DMS53 (cell line): ENCODE results near the gene OLFM1.

Experiments
- DNase-seq: peaks from one replicate; lab custom pipeline; 2025; lab: John Stamatoyannopoulos, UW

OLFM1 gene

DNA sequence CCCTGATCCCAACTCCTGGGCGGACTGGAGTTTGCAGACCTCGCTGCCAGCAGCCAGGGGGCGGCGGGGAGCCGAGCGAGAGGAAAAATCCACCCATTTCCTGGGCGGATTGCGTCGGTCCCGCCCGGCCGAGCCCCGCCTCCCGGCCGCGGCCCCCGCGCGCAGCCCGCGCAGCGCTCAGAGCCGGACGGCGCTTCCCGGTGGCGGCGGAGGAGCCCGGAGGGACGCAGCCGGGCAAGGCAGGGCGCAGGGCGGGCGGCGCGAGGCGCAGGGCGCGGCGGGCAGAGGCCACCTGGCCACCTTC is at the start of gene OLFM1:
OLFM1 (plus strand) TSS at position 180 of the 304 bp plus-strand sequence. CDS start 322 bp downstream, outside the sequence.
- no peak for DNase-seq

DNA sequence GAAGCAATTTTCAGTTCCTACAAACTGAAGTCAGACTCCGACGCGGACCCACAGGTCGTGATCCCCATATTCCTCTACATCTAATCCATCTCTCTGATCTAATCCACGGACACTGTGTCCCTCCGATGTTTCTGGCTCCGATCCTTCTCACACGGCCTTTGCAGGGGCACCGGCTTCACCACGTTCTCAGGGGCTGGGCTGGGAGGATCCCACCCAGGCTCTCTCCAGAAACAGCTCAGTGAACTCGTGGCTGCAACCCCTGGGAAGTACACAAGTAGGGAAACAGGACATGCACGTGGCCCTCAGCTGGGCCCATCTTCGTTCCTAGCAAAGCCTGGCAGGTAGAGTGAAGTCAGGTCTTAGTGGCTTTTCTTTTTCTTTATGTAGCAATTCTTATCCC is 49.1 kb upstream of the OLFM1 start:
- DNase-seq: no peak

DNA sequence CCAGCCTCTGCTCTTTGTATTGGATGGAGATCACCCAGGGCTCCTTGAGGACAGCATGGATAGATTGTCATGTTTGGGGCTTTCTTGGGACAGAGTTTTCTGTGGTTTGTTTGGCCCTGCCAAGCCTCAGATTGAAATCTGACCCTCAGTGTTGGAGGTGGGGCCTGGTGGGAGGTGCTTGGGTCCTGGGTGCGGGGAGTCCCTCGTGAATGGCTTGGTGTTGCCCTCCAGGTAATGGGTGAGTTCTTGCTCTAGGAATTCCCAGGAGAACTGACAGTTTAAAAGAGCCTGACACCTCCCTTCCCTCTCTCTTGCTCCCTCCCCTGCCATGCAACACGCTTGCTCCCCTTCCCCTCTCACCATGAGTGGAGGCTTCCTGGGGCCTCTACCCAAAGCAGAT is 48.6 kb upstream of the OLFM1 start:
- no peak for DNase-seq

DNA sequence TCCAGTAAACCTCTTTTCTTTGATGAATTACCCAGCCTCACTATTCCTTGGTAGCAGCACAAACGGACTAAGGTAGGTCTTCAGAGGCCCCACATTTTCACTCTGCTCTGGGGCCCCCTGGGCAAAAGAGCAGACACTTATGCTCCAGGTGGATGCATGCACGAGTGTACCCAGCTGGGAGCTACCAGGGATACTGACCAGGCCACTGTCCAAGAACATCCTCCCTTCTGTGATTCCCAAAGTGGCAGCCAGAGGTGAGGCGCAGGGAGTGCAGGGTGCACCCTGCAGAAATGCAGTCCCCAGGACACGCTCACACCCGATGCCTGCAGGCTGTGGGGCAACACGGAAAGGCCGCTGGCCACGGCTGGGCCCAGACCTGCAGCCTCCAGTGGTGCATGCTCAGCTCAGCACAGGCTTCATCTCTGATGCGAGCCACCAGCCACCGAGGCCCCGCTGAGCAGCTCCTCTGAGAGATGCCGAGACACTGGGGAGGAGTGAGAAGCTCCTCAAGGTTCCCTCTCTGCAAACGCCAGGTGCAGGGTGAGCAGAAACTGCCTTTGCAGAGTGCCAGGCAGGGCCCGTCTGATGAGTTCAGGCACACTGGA is 48.1 kb upstream of the OLFM1 start:
- DNase-seq: no peak

DNA sequence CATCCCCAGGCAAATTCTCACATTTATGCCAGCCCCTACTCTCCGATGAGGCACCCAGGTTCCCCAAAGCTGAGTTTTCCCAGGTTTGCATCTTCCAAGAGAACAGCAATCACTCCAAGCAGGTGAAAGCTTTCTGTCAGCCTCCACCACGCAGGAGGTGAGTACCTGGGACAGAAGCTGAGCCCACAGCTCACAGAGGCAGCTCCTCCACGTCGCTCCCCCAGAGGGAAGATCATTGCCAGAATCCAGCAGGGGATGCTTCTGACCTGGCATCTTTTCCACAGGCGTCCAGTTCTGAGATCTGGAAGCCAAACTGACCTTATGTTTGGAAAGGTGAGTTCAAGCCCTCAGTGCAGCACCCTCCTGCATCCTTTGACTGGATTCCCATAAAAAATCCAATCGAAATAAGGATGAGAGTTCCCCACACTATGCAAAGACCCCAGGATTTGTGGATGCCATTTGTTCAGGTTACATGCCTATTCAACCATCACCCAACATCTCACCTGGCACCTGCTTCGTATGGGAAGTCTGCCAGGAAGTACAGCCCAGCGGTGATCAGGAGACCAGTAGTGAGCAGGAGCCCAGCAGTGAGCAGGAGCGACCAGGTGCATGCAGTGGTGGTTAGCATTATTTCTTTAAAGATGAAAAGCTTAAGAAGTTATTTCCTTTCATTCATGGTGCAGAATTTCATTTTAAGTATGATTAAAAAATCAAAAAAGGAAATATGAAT is 47.4 kb upstream of the OLFM1 start:
- DNase-seq: no peak

DNA sequence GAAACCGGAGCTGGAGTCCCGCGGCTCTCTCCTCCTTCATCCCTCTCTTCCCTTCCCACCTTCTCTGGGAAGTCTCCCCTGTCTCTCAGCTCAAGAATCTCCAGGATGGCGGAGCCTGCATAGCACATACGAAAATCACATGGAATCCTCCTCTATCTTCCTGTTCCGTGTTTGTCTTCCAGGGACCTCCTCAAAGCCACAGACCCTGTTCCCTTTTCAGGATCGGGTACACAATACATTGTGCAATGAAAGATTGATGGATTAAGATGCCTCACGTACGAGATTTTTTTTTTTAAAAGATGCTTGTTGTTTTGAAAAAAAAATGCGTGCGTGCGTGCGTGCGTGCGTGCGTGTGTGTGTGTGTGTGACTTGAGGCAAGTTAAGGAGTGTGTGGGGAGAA is 46.6 kb upstream of the OLFM1 start:
- no peak for DNase-seq

DNA sequence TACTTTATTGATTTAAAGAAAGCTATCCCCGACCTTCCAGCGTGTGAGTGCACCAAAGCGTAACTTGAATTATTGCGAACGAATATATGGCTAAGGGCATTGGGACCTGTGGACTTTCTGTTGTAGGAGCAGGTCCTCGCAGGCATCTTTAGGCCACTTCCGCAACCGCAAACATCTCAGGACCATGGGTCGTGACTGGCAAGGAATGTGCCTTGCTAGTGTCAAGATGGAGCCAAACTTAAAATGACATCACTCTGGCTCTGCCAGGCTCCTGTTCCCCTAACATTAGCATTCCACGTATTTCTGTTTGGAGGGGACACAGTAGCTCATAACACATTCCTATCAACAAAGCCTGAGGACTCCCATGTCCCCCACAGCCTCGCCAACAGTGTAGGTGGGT is 44.1 kb upstream of the OLFM1 start:
- no peak for DNase-seq

DNA sequence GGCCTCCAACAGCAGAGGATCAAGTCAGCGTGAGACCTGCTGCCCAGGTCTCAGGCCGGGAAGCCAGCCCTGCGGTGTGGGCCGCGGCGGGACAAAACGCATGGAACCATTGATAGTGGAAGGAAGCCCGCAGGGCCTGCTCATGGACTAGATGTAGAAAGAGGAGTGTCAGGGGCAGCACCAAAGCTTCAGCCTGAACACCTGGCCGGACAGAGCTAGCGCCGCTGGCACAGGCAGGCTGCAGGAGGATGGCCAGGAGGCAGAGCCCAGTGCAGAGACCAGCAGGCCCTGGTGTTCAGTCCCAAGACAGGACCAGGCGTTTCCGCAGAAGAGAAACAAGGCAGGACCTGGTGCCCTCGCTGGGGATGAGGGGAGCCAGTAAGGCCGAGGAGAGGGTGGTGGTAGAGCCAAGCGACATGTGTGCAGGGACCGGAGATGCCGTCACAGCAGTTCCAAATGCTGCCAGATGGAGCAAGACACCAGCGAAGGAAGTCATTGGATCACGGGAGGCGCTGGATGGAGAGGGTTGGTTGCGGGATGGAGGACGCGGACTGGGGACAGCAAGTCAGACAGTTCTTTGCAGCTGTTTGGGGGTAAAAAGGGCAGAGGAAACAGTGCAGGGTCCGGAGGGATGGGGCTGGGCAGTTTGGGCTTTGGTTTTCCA is 42.1 kb upstream of the OLFM1 start:
- no peak for DNase-seq

DNA sequence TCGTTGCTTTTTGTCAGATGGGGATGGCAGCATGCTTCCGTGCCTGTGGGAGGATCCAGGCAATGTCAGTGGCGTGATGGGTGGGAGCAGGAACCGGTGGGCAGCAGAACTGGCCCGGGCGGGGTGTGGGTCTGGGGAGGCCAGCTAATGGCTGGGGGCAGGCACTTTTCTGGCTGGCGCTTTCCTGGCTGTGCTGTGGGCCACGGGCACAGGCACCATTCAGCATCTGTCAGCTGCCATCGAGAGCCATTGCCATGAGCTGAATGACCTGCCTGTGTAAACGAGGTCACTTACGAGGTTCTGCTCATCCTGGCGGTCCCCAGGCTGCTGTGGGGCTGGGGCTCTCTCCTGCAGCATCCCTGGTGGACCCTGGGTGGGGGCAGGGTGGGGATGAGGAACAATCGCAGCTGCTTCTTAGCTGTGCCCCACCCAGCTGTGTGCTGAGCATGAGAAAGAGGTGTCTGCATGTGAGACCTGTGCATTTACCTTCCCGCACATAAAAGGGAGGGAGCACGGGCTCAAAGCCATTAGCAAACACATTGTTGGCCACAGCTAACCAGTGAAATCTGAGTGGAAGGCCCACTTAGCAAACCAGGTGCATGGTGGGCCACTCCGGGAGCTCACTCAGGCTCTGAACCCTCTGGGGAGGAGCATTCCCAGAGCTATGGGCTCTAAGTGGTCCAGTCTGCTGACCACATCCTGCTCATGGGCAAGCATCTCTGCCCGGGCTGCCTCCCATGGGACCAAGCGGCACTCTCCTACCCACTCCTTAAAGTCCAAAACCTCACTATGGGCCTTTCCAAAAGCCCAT is 41.3 kb upstream of the OLFM1 start:
- no peak for DNase-seq

DNA sequence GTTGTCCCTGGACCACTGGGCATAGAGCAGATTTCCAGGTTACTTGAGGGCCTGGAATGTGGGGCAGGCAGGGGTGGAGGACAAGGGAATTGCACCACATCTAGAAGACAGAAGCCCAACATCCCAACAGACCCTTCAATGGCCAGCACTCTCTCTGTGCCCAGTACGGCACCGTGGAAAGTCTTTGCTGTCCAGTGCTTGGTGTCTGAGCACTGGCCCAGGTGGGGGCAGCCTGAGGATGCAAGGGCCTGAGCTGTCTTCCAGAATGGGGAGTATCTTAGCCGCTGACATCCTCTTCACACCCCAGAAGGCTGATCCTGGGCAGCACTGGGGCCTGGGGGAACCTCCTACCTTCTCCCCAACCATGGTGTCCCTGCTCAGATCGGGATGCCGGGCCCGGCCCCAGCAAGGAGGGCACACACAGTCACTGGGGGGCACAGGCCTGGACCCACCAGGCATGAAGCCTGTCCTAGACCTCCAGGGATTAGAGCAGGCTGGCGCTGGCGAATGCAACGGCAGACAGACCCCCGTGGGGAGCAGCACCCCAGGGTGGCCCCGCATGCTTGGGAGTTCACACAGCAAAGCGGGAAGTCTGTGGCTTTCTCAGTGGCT is 40.6 kb upstream of the OLFM1 start:
- no peak for DNase-seq

DNA sequence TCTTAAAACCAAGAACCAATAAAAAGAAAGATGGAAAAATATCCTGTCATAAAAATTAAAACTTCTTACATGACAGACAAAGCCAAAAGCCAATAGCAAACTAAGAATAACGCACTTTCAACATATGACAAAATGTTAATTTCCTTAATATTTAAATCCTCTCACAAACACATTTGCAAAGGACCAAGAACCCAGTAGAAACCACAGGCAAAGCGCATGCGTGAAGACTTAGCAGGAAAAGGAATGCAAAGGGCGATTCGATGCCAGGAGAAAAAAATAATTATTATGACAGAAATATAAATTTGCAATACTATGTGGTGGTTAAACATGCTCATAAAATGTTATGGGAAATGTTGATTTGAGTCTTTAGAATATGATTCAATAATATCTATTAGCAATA is 39.9 kb upstream of the OLFM1 start:
- no peak for DNase-seq

DNA sequence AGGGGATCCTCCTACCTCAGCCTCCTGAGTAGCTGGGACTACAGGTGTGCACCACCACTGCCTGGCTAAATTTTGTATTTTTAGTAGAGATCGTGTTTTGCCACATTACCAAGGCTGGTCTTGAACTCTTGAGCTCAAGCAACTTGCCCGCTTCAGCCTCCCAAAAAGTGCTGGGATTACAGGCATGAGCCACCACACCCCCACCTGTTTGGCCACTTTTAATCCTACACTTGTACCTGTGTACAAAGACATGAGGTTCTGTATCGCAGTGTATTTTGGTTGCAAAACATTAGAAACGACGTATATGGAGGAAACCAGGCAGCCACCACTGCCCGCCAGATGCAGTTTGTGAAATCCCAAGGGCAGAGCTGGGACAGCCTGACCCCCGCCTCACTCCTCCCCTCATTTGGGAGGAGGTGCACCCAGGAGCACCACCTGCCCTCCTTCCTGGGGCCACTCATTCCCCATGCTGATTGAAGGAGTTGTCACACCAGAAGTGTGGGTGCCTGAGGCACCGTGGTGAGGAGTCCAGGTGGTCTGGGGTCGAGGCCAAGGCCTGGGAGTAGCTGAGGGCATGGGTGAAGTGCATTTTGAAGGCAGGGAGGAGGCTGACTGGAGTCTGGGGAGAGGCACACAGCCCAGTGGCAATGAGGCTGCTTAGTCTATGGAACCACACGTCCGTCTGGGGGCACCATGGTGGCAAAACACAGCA is 39.3 kb upstream of the OLFM1 start:
- DNase-seq: no peak

DNA sequence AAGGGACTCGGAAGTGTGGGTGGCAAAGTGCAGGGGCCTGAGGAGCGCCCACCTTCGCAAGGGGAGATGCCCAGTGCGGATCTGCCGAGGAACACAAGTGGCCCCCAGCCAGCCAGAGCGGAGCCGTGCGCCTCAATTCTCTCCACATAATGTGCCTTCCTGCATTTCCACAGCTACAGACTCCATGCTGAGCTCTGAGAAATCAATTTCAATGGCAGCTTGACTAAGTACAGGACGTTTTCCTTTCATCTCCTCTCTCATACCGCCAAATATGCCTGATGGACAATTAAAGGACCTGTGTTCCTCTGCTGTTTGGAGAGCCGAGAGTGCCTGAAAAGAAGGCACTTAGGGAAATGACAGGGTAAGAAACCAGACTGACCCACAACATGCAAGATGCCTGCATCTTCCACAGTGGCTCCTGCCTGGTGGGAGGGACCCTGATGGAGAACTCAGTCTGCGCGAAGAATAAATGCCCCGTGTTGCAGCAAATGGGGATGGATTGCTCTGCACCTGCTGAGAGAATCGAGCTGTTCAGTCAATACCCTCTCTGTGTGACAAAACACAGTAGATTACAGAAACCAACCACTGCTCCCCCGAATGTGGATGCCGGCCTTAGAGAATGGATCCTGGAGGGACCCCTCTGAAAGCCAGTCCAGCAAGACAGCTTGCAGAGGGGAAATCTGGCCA is 38.6 kb upstream of the OLFM1 start:
- no peak for DNase-seq

DNA sequence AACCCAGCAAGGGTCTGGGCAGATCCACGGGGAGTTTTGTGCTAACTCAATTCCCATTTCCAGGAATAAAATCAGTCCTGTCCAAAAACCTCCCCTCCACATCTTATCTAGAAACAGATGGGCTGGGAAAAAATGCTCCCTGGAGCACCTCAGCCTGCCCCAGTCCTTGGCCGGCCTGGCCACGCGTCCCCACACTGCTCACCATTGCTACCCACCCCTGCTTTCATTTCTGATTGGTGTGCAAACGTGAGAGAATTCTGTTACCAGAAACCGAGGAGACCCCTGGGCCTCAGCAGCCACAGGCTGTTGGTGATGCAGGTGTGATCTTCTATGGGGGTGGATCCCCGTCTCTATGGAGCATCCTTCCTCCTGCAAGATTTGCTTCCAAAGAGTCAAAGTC is 38.0 kb upstream of the OLFM1 start:
- no peak for DNase-seq

DNA sequence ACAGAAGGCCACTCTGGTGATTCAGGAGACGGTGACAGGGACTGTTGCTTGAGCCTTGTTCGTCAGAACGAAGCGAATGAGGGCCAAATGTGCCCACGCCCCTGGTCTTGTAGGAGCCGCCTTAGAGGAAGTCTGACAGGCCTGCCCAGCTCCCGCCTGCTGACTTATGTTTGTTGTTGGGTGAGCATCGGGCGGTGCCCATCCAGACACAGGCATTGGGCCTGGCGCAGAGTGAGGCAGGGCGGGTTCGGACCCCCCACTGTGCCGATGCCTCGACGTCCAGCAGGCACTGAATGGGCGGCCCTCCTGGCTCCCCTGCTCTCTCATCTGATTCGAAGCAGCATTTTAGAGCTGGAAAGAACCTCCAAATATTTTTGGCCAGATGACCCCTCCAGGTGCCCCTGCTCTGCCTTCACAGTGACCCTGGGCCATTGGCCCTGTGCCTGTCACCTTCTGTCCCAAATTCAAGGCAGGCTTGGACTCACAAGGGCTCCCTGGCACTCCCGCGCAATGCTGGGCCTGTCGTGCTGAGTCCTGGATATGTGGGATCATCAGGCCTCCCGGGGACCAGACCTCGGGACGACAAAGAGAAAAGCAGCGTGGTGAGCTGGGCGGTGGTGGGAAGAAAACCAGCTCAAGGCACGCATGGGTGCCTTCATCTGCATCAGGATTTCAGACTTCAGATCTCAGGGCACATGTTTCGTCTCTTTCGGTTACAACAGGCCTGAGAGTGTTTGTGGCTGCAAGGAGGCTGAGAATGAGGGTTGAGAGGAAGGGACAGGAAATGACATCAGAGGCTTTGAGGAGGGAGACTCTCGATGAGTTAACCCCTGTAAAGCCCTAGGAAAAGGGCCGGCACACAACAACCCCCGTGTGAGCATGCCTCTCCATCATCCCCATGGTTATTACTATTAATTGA is 37.1 kb upstream of the OLFM1 start:
- no peak for DNase-seq

DNA sequence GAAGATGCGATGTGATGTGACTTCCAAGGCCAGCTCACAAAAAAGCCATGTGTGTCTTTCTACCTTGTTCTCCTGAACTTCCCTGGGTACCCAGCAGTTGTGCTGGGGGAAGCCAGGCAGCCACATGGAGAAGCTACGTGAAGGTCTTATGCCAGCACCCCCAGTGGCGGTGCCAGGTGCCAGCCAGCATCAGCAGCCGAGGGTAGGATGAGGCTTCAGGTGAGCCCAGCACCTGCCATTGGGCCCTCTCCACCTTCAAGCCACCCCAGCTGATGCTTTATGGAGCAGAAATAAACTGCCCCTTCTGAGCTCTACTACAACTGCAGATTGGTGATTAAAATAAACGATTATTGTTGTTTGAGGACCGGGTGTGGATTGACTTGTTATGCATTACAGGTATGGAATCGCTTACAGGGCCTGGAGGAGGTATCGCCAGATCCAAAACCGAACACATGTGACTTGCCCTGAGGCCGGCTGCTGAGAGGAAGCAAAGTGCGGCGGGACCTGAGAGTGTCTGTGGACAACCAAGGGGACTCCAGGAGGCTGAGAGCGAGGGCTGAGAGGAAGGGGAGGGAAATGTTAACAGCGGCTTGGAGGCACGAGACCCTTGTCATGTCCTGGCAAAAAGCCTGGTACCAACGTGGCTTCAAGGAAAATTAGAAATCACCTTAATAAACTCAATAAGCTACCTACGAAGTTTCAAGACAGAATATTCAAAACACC is 36.0 kb upstream of the OLFM1 start:
- no peak for DNase-seq

DNA sequence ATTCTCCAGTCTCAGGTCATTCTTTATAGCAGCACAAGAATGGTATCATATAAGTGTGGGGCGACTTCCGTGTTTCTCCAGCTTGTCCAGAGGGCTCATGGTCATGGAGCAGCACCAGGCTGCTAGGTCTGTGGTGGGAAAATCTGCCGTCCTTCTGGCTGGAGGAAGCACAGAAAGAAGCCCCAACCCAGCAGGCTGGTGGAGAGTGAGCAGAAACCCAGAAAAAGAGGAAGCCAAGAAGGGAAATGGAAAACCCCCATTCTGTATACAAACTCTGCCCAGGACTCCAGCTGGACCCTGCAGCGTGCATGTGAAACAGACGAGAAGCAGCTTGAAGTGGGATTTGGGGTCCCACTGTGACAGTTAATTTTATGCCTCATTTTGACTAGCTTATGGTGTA is 34.3 kb upstream of the OLFM1 start:
- DNase-seq: no peak

DNA sequence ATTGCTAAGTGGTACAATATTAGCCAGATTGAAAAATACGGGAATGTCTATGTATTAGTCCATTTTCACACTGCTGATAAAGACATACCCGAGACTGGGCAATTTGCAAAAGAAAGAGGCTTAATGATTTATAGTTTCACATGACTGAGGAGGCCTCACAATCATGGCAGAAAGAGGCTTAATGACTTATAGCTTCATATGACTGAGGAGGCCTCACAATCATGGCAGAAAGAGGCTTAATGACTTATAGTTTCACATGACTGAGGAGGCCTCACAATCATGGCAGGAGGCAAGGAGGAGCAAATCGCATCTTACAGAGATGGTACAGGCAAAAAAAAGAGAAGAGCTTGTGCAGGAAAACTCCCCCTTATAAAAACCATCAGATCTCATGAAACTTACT is 32.3 kb upstream of the OLFM1 start:
- DNase-seq: no peak

DNA sequence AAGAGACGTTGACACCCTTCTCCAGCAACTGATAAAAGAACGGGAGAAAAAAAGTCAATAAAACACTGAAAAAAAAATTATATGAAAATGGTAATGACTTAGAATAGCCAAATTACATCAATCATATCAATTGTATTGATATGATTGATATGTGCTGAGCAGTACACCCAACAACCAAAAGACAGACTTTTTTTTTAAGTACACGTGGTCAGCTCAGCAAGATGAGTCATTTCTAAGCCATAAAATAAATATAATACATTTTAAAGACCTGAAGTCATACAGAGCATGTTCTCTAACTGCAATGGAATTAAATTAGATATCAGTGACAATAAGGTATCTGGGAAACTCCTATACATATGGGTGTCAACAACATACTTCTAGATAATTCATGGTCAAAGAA is 30.9 kb upstream of the OLFM1 start:
- no peak for DNase-seq
